ENCODE data around the gene NTRK3.

DNA sequence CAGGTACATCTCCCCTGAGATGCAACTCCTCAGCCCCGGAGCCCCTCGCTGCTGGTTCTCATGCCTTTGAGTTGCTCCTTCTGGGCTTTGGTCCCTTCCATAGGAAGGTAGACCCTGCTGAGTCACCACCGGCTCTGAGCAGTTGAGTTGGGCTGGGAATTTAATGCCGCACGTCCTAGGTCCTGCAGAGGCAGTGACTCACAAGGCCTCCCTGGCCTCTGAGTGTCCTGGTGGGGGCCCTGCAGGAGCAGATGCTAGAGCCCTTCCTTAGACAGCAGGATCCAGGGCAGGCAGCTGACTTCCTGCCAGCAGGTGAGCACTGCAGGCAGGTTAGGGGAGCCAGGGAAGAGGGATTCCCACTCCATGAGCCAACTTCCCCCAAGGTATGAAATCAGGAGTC, 5.5 kb upstream of the NTRK3 start:
- TF ChIP-seq, protein P1, sequence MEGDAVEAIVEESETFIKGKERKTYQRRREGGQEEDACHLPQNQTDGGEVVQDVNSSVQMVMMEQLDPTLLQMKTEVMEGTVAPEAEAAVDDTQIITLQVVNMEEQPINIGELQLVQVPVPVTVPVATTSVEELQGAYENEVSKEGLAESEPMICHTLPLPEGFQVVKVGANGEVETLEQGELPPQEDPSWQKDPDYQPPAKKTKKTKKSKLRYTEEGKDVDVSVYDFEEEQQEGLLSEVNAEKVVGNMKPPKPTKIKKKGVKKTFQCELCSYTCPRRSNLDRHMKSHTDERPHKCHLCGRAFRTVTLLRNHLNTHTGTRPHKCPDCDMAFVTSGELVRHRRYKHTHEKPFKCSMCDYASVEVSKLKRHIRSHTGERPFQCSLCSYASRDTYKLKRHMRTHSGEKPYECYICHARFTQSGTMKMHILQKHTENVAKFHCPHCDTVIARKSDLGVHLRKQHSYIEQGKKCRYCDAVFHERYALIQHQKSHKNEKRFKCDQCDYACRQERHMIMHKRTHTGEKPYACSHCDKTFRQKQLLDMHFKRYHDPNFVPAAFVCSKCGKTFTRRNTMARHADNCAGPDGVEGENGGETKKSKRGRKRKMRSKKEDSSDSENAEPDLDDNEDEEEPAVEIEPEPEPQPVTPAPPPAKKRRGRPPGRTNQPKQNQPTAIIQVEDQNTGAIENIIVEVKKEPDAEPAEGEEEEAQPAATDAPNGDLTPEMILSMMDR (IDR thresholded peaks at IDR 0.05), result no peak
- TF ChIP-seq POLR2A (IDR thresholded peaks at IDR 0.05), result no peak
